ENCODE data around the gene FAM169A.

FAM169A gene

DNA sequence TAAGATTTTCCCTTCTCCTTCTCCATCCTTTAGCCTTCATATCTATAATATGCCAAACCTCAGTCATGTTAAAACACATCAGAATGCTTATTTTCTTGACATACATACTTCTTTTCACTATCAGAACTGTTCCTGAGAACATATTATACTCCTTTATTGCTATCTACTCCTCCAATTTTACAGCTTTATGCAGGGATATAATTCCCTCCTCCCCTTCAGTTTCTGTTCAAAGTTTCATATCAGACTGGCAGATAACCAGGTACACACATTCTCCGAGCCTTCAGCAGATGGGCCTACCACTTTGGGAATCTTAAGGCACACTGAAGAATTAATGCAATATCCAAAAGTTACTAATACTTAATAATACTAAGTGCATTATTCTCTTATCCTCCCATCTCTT lies 29.1 kb downstream of the FAM169A start:
- ChIA-PET CTCF (no interaction called here), POLR2A (no interaction called here)
- no peak for TF ChIP-seq CTBP1 (IDR thresholded peaks at IDR 0.05; ENCODE audit: borderline replicate concordance)
- no peak for TF ChIP-seq BHLHE40 (IDR thresholded peaks at IDR 0.05; ENCODE audit: borderline replicate concordance)
- TF ChIP-seq ZNF384 (IDR thresholded peaks at IDR 0.05) = no peak
- no peak for TF ChIP-seq HDGF (IDR thresholded peaks at IDR 0.05; ENCODE audit: borderline replicate concordance)
- TF ChIP-seq FOXK2 (IDR thresholded peaks at IDR 0.05) = no peak
- TF ChIP-seq TARDBP (IDR thresholded peaks at IDR 0.05) = no peak
- no peak for TF ChIP-seq SP1 (IDR thresholded peaks at IDR 0.05)
- TF ChIP-seq LEF1 (IDR thresholded peaks at IDR 0.05; ENCODE audit: borderline replicate concordance) = no peak
- no peak for TF ChIP-seq FOXM1 (IDR thresholded peaks at IDR 0.05; ENCODE audit: borderline replicate concordance)
- no peak for TF ChIP-seq FOXA1 (IDR thresholded peaks at IDR 0.05)
- no peak for TF ChIP-seq ARNT (IDR thresholded peaks at IDR 0.05)
- no peak for TF ChIP-seq L3MBTL2 (conservative IDR thresholded peaks at IDR 0.05)
- TF ChIP-seq, protein P1, sequence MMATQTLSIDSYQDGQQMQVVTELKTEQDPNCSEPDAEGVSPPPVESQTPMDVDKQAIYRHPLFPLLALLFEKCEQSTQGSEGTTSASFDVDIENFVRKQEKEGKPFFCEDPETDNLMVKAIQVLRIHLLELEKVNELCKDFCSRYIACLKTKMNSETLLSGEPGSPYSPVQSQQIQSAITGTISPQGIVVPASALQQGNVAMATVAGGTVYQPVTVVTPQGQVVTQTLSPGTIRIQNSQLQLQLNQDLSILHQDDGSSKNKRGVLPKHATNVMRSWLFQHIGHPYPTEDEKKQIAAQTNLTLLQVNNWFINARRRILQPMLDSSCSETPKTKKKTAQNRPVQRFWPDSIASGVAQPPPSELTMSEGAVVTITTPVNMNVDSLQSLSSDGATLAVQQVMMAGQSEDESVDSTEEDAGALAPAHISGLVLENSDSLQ (IDR thresholded peaks at IDR 0.05) = no peak
- TF ChIP-seq SUZ12 (IDR thresholded peaks at IDR 0.05) = no peak
- no peak for TF ChIP-seq NFRKB (IDR thresholded peaks at IDR 0.05)
- TF ChIP-seq ELF4 (IDR thresholded peaks at IDR 0.05) = no peak
- no peak for DNase-seq (ENCODE audit: extremely low spot score)

DNA sequence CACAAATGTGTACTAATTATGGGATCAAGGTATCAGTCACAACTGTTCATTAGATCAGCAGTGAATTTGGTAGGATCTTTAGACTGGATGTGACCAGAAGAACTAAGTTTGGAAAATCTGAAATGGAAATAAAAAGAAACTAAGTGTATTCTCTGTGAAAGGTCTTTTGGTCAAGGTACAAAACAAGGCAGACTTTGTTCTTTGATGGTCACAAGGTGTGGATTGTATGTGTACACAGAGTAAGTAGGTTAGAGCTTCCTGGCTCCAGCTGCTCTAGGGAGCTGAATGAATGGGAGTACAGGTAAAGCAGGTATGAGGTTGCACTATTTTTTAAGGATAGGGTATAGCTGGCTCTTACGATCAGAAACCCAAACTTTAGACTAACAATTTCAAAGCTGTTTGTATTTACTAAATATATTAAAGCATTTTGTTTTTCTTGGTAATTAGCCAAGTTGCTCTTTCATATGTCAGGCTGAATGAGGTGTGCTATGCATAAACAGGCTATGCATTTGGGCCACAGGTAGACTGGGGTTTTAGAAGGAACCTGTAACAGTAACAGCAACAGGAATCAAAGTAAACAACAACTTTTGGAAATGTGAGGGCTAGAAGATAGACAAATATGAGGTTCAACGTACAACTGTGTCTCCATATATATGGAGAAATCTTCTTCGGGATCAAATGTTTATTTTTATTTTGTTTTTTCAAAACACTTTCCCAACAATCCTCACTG lies 32.5 kb downstream of the FAM169A start:
- DNase-seq (ENCODE audit: extremely low spot score) = no peak
- ChIA-PET POLR2A (no interaction called here), CTCF (no interaction called here)

GRCh38 chr5:74829413-74829812 lies 36.8 kb downstream of the FAM169A start:
- DNase-seq (ENCODE audit: extremely low spot score) = no peak
- CTCF ChIA-PET = no interaction called here
- no peak for TF ChIP-seq ARNT (IDR thresholded peaks at IDR 0.05)
- TF ChIP-seq SUZ12 (IDR thresholded peaks at IDR 0.05) = no peak
- no peak for TF ChIP-seq FOXM1 (IDR thresholded peaks at IDR 0.05; ENCODE audit: borderline replicate concordance)
- TF ChIP-seq HDGF (IDR thresholded peaks at IDR 0.05; ENCODE audit: borderline replicate concordance) = no peak
- TF ChIP-seq FOXK2 (IDR thresholded peaks at IDR 0.05) = no peak
- TF ChIP-seq ELF4 (IDR thresholded peaks at IDR 0.05) = no peak
- TF ChIP-seq NFRKB (IDR thresholded peaks at IDR 0.05) = no peak
- TF ChIP-seq L3MBTL2 (conservative IDR thresholded peaks at IDR 0.05) = no peak
- no peak for TF ChIP-seq BHLHE40 (IDR thresholded peaks at IDR 0.05; ENCODE audit: borderline replicate concordance)
- TF ChIP-seq ZNF384 (IDR thresholded peaks at IDR 0.05) = no peak
- POLR2A ChIA-PET = no interaction called here

More for the DNA sequence above, 32.5 kb downstream of the FAM169A start:
- TF ChIP-seq L3MBTL2 (conservative IDR thresholded peaks at IDR 0.05) (no peak), NFRKB (IDR thresholded peaks at IDR 0.05) (no peak), SP1 (IDR thresholded peaks at IDR 0.05) (no peak), BHLHE40 (IDR thresholded peaks at IDR 0.05; ENCODE audit: borderline replicate concordance) (no peak), HDGF (IDR thresholded peaks at IDR 0.05; ENCODE audit: borderline replicate concordance) (no peak), ARNT (IDR thresholded peaks at IDR 0.05) (no peak), ZNF384 (IDR thresholded peaks at IDR 0.05) (no peak), FOXA1 (IDR thresholded peaks at IDR 0.05) (no peak)

GRCh38 chr5:74822288-74822687 lies 43.9 kb downstream of the FAM169A start:
- POLR2A ChIA-PET = no interaction called here
- CTCF ChIA-PET = interaction anchor here (0.6 kb wide), 1 partner anchor 1877 kb away, joined by 3 read pairs; no protein-coding TSS in a partner anchor
- no peak for DNase-seq (ENCODE audit: extremely low spot score)
- TF ChIP-seq FOXK2 (IDR thresholded peaks at IDR 0.05) (no peak), LEF1 (IDR thresholded peaks at IDR 0.05; ENCODE audit: borderline replicate concordance) (no peak), ZNF384 (IDR thresholded peaks at IDR 0.05) (no peak), HDGF (IDR thresholded peaks at IDR 0.05; ENCODE audit: borderline replicate concordance) (no peak), SP1 (IDR thresholded peaks at IDR 0.05) (no peak), FOXA1 (IDR thresholded peaks at IDR 0.05) (no peak), BHLHE40 (IDR thresholded peaks at IDR 0.05; ENCODE audit: borderline replicate concordance) (no peak), TARDBP (IDR thresholded peaks at IDR 0.05) (no peak), ARNT (IDR thresholded peaks at IDR 0.05) (no peak), FOXM1 (IDR thresholded peaks at IDR 0.05; ENCODE audit: borderline replicate concordance) (no peak), ELF4 (IDR thresholded peaks at IDR 0.05) (no peak), CTBP1 (IDR thresholded peaks at IDR 0.05; ENCODE audit: borderline replicate concordance) (no peak), L3MBTL2 (conservative IDR thresholded peaks at IDR 0.05) (no peak), NFRKB (IDR thresholded peaks at IDR 0.05) (no peak), SUZ12 (IDR thresholded peaks at IDR 0.05) (no peak)
- TF ChIP-seq, protein P1 (IDR thresholded peaks at IDR 0.05) = no peak

- CTCF ChIA-PET = no interaction called here
- TF ChIP-seq L3MBTL2 (conservative IDR thresholded peaks at IDR 0.05) (no peak), TARDBP (IDR thresholded peaks at IDR 0.05) (no peak), FOXK2 (IDR thresholded peaks at IDR 0.05) (no peak)
- no peak for DNase-seq (ENCODE audit: extremely low spot score)
- POLR2A ChIA-PET = no interaction called here
Observed at GRCh38 chr5:74816875-74817274, 49.3 kb downstream of the FAM169A start.

DNA sequence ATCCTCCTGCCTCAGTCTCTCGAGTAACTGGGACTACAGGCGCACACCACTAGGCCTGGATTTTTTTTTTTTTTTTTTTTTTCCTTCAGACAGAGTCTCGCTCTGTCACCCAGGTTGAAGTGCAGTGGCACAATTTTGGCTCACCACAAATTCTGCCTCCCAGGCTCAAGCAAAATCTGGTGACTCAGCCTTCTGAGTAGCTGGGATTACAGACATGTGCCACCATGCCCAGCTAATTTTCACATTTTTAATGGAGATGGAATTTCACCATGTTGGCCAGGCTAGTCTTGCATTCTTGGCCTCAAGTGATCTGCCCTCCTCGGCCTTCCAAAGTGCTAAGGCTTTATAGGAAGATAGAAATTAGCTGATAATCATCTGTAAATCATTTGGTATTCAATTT lies 55.3 kb downstream of the FAM169A start:
- ChIA-PET CTCF (no interaction called here), POLR2A (no interaction called here)
- no peak for DNase-seq (ENCODE audit: extremely low spot score)
- TF ChIP-seq BHLHE40 (IDR thresholded peaks at IDR 0.05; ENCODE audit: borderline replicate concordance) (no peak), FOXM1 (IDR thresholded peaks at IDR 0.05; ENCODE audit: borderline replicate concordance) (no peak), TARDBP (IDR thresholded peaks at IDR 0.05) (no peak), L3MBTL2 (conservative IDR thresholded peaks at IDR 0.05) (no peak), CTBP1 (IDR thresholded peaks at IDR 0.05; ENCODE audit: borderline replicate concordance) (no peak), FOXA1 (IDR thresholded peaks at IDR 0.05) (no peak), SUZ12 (IDR thresholded peaks at IDR 0.05) (no peak), FOXK2 (IDR thresholded peaks at IDR 0.05) (no peak), NFRKB (IDR thresholded peaks at IDR 0.05) (no peak), ELF4 (IDR thresholded peaks at IDR 0.05) (no peak)
- TF ChIP-seq, protein P1 (IDR thresholded peaks at IDR 0.05) = no peak

Measured in HEK293T (cell line).